Fibroblast of lung (primary cell): ENCODE results near the gene SLC49A4. TPM values are rescaled to one million over a fixed set of nuclear protein-coding genes. Genes with fewer than 3 reads are reported as not detected.

Experiments used
- DNase-seq, 2 donors: peaks; one replicate each; pipeline versions ENCODE4 v3.0.0 to v3.0.0-alpha.2; 2010; ENCODE audit warnings: low read depth in 2 of 2
- H2AFZ ChIP-seq: 2 replicates; pipeline ENCODE4 v1.5.1; 2012; ENCODE audit warnings: low read length, control low read depth, inconsistent platforms
- H3K27ac ChIP-seq: 2 replicates; pipeline ENCODE4 v1.5.1; 2011; ENCODE audit warnings: low read length, control low read depth; ENCODE audit not compliant: insufficient read depth
- H3K27me3 ChIP-seq: 2 replicates; pipeline ENCODE4 v1.5.1; 2011; ENCODE audit warnings: mild to moderate bottlenecking, low read length; ENCODE audit not compliant: control insufficient read depth, insufficient read depth
- H3K36me3 ChIP-seq: 2 replicates; pipeline ENCODE4 v1.5.1; 2011; ENCODE audit warnings: low read length; ENCODE audit not compliant: control insufficient read depth, insufficient read depth
- H3K4me1 ChIP-seq: 2 replicates; pipeline ENCODE4 v1.5.1; 2011; ENCODE audit warnings: low read length; ENCODE audit not compliant: control insufficient read depth, insufficient read depth; ENCODE audit errors: extremely low read depth
- H3K4me2 ChIP-seq: 2 replicates; pipeline ENCODE4 v1.5.1; 2011; ENCODE audit warnings: low read length, control low read depth; ENCODE audit not compliant: insufficient read depth; ENCODE audit errors: extremely low read depth
- H3K4me3 ChIP-seq, 4 experiments: fragments of 200-600 bp in 1 of 4; sonication (generic) in 1 of 4; replicated peaks in 1 of 4; 2 replicates each; pipeline ENCODE4 v1.5.1; 2011 to 2016; ENCODE audit warnings: low read length in 4 of 4, low read depth in 3 of 4, mild to moderate bottlenecking in 3 of 4, control low read depth in 2 of 4, inconsistent platforms in 1 of 4, mixed read lengths in 1 of 4; ENCODE audit not compliant: insufficient read depth in 1 of 4; ENCODE audit errors: control extremely low read depth in 1 of 4
- H3K79me2 ChIP-seq: 2 replicates; pipeline ENCODE4 v1.5.1; 2012; ENCODE audit warnings: mild to moderate bottlenecking, low read length, inconsistent platforms; ENCODE audit not compliant: control insufficient read depth, insufficient read depth
- H3K9ac ChIP-seq: 2 replicates; pipeline ENCODE4 v1.5.1; 2011; ENCODE audit warnings: mild to moderate bottlenecking, low read length, control low read depth; ENCODE audit not compliant: insufficient read depth
- H3K9me3 ChIP-seq: 2 replicates; pipeline ENCODE4 v1.5.1; 2012; ENCODE audit warnings: low read depth, low read length; ENCODE audit not compliant: control insufficient read depth, insufficient read depth
- H4K20me1 ChIP-seq: 2 replicates; pipeline ENCODE4 v1.5.1; 2011; ENCODE audit warnings: low read length; ENCODE audit not compliant: control insufficient read depth, insufficient read depth; ENCODE audit errors: extremely low read depth
- EZH2 ChIP-seq: IDR thresholded peaks from 2 replicates; pipeline ENCODE4 v1.5.1; 2012; ENCODE audit warnings: low read length, control low read depth, mild to moderate bottlenecking; ENCODE audit errors: missing control alignments
- polyA plus RNA-seq, 2 donors: library from polyadenylated mRNA; depleted of rRNA in 1 of 2; stranded (reverse) in 1 of 2; unstranded in 1 of 2; fragments of >200 nt; gene quantifications; 2 replicates each; pipeline ENCODE4 v1.2.1, GENCODE V29; 2011 to 2012; ENCODE audit warnings: missing spikeins in 1 of 2
- total RNA-seq: library from RNA; depleted of rRNA; stranded (reverse); fragments of >200 nt; gene quantifications from 2 replicates; pipeline ENCODE4 v1.2.1, GENCODE V29; 2014
- TF ChIP-seq, protein P1 (sequence below), 2 donors: IDR thresholded peaks in 1 of 2; conservative IDR thresholded peaks in 1 of 2; 1 replicate in 1 of 2; 2 replicates in 1 of 2; pipeline ENCODE4 v1.5.1; 2011 to 2012; ENCODE audit warnings: low read length in 2 of 2, control low read depth in 1 of 2, inconsistent platforms in 1 of 2, low read depth in 1 of 2, mild to moderate bottlenecking in 1 of 2

The SLC49A4 gene
- total and polyA plus RNA-seq, 2 donors (not counting 1 experiment from before 2014, with no cell fraction given), result 14.5 to 20.6 TPM

DNA sequence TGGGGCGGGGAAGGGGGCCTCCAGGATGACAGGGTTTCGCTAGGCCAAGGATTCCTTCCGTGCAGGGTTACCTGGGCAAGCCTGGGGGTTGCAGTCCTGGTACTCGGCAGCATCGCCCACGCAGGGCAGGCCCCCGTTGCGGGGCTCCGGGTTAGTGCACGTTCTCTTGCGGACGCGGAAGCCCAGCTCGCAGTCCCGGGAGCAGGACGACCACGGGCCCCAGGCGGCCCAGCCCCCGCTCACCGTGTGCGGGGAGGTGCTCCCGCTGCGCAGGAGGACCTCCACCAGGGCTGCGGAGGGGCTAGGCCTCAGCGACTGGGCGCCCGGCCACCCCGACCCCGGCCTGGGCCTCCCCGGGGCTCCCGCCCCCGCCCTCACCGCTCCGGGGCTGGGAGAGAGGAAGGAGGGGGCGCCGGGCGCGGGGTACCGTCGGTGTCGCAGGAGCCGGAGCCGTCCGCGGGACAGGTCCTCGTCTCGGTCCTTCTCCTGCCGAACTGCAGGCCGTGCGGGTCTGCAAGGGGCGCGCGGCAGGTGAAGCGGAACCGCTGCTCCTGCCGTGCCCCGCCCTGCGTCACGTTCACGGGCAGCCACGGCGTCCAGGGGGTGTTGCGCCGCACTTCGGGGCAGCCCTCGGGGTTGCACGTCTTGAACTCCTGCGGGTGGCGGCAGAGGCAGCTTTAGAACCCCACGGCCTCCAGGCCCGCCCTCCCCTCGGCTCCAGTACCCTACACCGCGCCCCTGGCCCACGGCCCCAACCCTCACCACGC, 118.1 kb downstream of the SLC49A4 start:
- Histone ChIP-seq H3K9ac (no peak overlapping the region), H3K79me2 (no peaks in the 10 kb centered on the region), H3K4me1 (no peaks in the 10 kb centered on the region), H3K4me3 (no peak overlapping the region), H3K9me3 (no peaks in the 10 kb centered on the region), H3K27ac (no peak overlapping the region), H3K27me3 (peaks cover 13% of the 10 kb centered on the region), H3K4me2 (no peak overlapping the region), H2AFZ (no peak overlapping the region), H4K20me1 (no peaks in the 10 kb centered on the region), H3K36me3 (no peaks in the 10 kb centered on the region)
- no peak for DNase-seq
- TF ChIP-seq, protein P1, sequence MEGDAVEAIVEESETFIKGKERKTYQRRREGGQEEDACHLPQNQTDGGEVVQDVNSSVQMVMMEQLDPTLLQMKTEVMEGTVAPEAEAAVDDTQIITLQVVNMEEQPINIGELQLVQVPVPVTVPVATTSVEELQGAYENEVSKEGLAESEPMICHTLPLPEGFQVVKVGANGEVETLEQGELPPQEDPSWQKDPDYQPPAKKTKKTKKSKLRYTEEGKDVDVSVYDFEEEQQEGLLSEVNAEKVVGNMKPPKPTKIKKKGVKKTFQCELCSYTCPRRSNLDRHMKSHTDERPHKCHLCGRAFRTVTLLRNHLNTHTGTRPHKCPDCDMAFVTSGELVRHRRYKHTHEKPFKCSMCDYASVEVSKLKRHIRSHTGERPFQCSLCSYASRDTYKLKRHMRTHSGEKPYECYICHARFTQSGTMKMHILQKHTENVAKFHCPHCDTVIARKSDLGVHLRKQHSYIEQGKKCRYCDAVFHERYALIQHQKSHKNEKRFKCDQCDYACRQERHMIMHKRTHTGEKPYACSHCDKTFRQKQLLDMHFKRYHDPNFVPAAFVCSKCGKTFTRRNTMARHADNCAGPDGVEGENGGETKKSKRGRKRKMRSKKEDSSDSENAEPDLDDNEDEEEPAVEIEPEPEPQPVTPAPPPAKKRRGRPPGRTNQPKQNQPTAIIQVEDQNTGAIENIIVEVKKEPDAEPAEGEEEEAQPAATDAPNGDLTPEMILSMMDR (conservative IDR thresholded peaks at IDR 0.05 in 1 of 2, IDR thresholded peaks at IDR 0.05 in 1 of 2; ENCODE audit: low read depth in 1 of 2, low read length in 2 of 2), result no peak
- TF ChIP-seq EZH2, result no peak

DNA sequence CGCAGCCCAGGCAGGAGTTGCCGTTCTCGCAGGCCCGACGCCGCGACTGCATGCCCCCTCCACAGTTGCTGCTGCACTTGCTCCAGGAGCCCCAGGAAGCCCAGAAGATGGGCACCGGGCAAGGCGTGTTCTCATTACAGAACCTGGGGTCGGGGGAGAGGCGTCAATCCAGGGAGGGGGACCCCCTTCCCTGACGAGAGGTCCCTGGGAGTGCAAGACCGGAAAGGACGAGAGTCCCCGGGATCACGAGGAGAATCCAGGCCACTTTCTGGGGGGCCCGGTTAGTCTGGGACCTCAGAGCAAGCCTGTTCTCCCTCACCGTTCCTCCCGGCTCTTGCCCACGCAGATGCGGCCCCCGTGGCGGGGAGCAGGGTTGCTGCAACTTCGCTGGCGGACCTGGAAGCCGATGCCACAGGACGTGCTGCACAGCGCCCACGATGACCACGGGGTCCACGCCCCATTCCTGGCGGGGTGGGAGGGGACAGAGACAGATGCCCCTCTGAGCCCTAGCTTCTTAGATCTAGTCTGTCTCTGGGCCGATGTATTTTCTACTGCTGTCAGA, 118.8 kb downstream of the SLC49A4 start:
- Histone ChIP-seq H3K27me3 (peaks cover 16% of the 10 kb centered on the region), H3K9ac (no peak overlapping the region), H3K27ac (no peak overlapping the region), H3K9me3 (no peaks in the 10 kb centered on the region), H3K4me3 (no peak overlapping the region), H4K20me1 (no peaks in the 10 kb centered on the region), H2AFZ (no peak overlapping the region), H3K4me2 (no peak overlapping the region), H3K36me3 (no peaks in the 10 kb centered on the region), H3K79me2 (no peaks in the 10 kb centered on the region), H3K4me1 (no peaks in the 10 kb centered on the region)
- DNase-seq, result no peak
- TF ChIP-seq, protein P1 (conservative IDR thresholded peaks at IDR 0.05 in 1 of 2, IDR thresholded peaks at IDR 0.05 in 1 of 2; ENCODE audit: low read depth in 1 of 2, low read length in 2 of 2), result no peak

DNA sequence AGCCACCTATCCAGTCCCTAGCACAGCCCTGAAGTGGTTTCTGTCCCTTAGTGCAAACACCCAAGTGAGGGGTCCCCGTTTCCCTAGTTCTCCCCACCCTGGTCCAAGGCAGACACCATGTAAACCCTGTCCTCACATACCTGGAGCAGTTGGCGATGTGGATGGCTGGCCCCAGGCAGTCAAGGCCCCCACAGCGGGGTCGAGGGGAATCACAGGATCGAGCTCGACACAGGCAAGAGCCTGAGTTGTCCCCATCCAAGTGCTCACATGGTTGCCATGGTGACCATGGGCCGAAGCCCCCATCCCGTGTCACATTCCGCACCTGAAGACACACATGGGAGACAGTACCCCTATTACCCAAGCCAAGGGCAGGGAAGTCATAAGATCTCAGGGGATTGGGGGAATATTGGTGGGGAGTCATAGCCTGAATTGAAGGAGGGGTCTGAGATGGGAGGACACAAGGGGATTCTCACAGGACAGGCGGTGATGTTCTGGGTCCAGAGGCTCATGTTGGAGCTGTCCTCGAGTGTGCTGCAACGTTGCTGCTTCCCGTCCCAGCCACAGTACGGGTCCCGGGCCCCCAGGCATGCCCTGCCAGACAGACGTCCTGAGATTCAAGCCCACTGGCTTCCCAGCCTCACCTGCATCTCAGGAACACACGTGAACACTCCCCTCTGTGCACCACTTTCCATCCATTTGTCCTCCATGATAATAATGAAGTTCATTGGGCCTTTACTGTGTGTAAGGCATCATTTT, 120.6 kb downstream of the SLC49A4 start:
- Histone ChIP-seq H4K20me1 (no peaks in the 10 kb centered on the region), H3K27me3 (peaks cover 13% of the 10 kb centered on the region), H3K9ac (no peak overlapping the region), H3K79me2 (no peaks in the 10 kb centered on the region), H3K4me3 (no peak overlapping the region), H3K27ac (no peak overlapping the region), H3K9me3 (no peaks in the 10 kb centered on the region), H3K4me1 (no peaks in the 10 kb centered on the region), H3K4me2 (no peak overlapping the region), H3K36me3 (no peaks in the 10 kb centered on the region), H2AFZ (no peak overlapping the region)
- no peak for DNase-seq
- no peak for TF ChIP-seq EZH2
- TF ChIP-seq, protein P1 (conservative IDR thresholded peaks at IDR 0.05 in 1 of 2, IDR thresholded peaks at IDR 0.05 in 1 of 2; ENCODE audit: low read depth in 1 of 2, low read length in 2 of 2), result no peak
